Thoracic aorta endothelial cell (primary cell): ENCODE data around the gene SLC39A12. TPM values are rescaled to one million over a fixed set of nuclear protein-coding genes. Genes with fewer than 3 reads are reported as not detected.

Experiments used
- total RNA-seq: library from RNA; depleted of rRNA; stranded (reverse); fragments of >200 nt; gene quantifications from 2 replicates; pipeline ENCODE4 v1.2.3, GENCODE V29; 2012

The SLC39A12 gene
- not detected in 2 replicates for total RNA-seq

GRCh38 chr10:17951868-17952371, at the start of gene SLC39A12:
Gene SLC39A12 (plus strand): TSS chr10:17951918. CDS start chr10:17953277, 1,359 bp downstream.

Other genes with a start within 250 kb of the SLC39A12 start
- 0.14 and 0.66 TPM in 2 replicates for gene TMEM236, start 199.7 kb upstream of the SLC39A12 start, total RNA-seq
- 0.57 and 16.2 TPM in 2 replicates for gene MRC1, start 142.6 kb upstream of the SLC39A12 start, total RNA-seq
- 0.07 TPM in 1 of 2 replicates, not detected in the other for gene CACNB2, start 188.5 kb downstream of the SLC39A12 start, total RNA-seq